ENCODE measurements around the gene APBB2.

DNA sequence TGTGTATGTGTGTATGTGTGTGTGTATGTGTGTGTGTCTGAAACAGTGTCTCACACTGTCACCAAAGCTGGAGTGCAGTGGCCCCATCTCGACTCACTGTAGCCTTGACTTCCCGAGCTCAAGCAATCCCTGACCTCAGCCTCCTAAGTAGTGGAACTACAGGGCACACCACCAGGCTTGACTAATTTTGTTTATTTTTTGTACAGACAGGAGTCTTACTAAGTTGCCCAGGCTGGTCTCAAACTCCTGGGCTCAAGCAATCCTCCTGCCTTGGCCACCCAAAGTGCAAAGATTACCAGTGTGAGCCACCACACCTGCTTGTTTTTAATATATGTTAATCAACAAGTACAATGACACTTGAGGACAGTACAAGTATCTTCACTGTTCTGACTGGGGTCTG, 92.4 kb downstream of the APBB2 start:
- TF ChIP-seq, protein P1, sequence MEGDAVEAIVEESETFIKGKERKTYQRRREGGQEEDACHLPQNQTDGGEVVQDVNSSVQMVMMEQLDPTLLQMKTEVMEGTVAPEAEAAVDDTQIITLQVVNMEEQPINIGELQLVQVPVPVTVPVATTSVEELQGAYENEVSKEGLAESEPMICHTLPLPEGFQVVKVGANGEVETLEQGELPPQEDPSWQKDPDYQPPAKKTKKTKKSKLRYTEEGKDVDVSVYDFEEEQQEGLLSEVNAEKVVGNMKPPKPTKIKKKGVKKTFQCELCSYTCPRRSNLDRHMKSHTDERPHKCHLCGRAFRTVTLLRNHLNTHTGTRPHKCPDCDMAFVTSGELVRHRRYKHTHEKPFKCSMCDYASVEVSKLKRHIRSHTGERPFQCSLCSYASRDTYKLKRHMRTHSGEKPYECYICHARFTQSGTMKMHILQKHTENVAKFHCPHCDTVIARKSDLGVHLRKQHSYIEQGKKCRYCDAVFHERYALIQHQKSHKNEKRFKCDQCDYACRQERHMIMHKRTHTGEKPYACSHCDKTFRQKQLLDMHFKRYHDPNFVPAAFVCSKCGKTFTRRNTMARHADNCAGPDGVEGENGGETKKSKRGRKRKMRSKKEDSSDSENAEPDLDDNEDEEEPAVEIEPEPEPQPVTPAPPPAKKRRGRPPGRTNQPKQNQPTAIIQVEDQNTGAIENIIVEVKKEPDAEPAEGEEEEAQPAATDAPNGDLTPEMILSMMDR (IDR thresholded peaks at IDR 0.05): no peak
- TF ChIP-seq EZH2 (IDR thresholded peaks at IDR 0.05; ENCODE audit: borderline replicate concordance, insufficient read depth, low read depth, low read length, poor library complexity, severe bottlenecking): no peak
